Measurements from ENCODE around the gene ELL.

DNA sequence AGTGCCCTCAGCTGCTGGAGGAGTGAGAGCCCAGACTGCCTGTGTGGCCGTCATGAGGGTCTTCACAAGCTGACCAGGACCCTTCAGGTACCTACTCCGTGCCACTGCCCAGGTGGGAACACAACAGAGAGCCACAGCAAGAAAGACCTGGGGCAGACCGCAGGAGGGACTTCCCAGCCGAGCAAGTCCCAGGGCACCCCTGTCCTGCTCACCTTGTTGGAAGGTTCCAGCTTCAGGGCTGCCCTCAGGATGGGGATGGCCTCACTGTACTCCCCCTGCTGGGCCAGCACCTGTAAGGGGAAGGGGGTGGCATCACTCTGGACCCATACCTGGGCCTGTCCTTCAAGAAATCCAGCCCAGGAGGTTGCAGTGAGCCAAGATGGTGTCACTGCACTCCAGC is 11.2 kb upstream of the ELL start:
- TF ChIP-seq, protein P1, sequence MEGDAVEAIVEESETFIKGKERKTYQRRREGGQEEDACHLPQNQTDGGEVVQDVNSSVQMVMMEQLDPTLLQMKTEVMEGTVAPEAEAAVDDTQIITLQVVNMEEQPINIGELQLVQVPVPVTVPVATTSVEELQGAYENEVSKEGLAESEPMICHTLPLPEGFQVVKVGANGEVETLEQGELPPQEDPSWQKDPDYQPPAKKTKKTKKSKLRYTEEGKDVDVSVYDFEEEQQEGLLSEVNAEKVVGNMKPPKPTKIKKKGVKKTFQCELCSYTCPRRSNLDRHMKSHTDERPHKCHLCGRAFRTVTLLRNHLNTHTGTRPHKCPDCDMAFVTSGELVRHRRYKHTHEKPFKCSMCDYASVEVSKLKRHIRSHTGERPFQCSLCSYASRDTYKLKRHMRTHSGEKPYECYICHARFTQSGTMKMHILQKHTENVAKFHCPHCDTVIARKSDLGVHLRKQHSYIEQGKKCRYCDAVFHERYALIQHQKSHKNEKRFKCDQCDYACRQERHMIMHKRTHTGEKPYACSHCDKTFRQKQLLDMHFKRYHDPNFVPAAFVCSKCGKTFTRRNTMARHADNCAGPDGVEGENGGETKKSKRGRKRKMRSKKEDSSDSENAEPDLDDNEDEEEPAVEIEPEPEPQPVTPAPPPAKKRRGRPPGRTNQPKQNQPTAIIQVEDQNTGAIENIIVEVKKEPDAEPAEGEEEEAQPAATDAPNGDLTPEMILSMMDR (IDR thresholded peaks at IDR 0.05 in 2 of 3, conservative IDR thresholded peaks at IDR 0.05 in 1 of 3; ENCODE audit: insufficient read depth in 2 of 3, low read depth in 1 of 3, low read length in 3 of 3), result no peak
- TF ChIP-seq, protein P2, sequence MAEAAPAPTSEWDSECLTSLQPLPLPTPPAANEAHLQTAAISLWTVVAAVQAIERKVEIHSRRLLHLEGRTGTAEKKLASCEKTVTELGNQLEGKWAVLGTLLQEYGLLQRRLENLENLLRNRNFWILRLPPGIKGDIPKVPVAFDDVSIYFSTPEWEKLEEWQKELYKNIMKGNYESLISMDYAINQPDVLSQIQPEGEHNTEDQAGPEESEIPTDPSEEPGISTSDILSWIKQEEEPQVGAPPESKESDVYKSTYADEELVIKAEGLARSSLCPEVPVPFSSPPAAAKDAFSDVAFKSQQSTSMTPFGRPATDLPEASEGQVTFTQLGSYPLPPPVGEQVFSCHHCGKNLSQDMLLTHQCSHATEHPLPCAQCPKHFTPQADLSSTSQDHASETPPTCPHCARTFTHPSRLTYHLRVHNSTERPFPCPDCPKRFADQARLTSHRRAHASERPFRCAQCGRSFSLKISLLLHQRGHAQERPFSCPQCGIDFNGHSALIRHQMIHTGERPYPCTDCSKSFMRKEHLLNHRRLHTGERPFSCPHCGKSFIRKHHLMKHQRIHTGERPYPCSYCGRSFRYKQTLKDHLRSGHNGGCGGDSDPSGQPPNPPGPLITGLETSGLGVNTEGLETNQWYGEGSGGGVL (CRISPR knock-in tag; IDR thresholded peaks at IDR 0.05), result no peak
- TF ChIP-seq TCFL5 (CRISPR knock-in tag; conservative IDR thresholded peaks at IDR 0.05) (no peak), ZBTB2 (IDR thresholded peaks at IDR 0.05) (no peak), CBX2 (IDR thresholded peaks at IDR 0.05; ENCODE audit: insufficient read depth, low read length, poor library complexity, severe bottlenecking) (no peak), ARHGAP35 (IDR thresholded peaks at IDR 0.05; ENCODE audit: partially characterized antibody) (no peak), CTBP1 (IDR thresholded peaks at IDR 0.05; ENCODE audit: borderline replicate concordance) (no peak), TAF1 (IDR thresholded peaks at IDR 0.05; ENCODE audit: control insufficient read depth, extremely low read depth, insufficient read depth, low read length, severe bottlenecking) (no peak), POLR2A (conservative IDR thresholded peaks at IDR 0.05) (no peak), EWSR1 (IDR thresholded peaks at IDR 0.05; ENCODE audit: borderline replicate concordance, low read depth, partially characterized antibody) (no peak), POLR2G (IDR thresholded peaks at IDR 0.05; ENCODE audit: low read depth, low read length) (no peak)
